DOHH2 (cell line): ENCODE results near the gene NUP93.

Source experiments
- H3F3A ChIP-seq: fragments of 200-600 bp; sonication (generic), shearing (Covaris generic); 2 replicates; pipeline ENCODE4 v1.6.0; 2016; ENCODE audit warnings: antibody characterized with exemption, mild to moderate bottlenecking; ENCODE audit not compliant: control insufficient read depth, insufficient read depth
- H3K27ac ChIP-seq: fragments of 200-600 bp; sonication (generic); 2 replicates; pipeline ENCODE4 v1.5.1; 2014; ENCODE audit warnings: low read depth, mild to moderate bottlenecking, low read length, moderate library complexity
- H3K27me3 ChIP-seq: fragments of 200-600 bp; sonication (generic); 2 replicates; pipeline ENCODE4 v1.6.1; 2014; ENCODE audit warnings: mild to moderate bottlenecking, low read length, mixed read lengths; ENCODE audit not compliant: control insufficient read depth
- H3K36me3 ChIP-seq: fragments of 200-600 bp; sonication (generic); 2 replicates; pipeline ENCODE4 v1.6.1; 2014; ENCODE audit warnings: mild to moderate bottlenecking, low read length, moderate library complexity, mixed read lengths; ENCODE audit not compliant: control insufficient read depth
- H3K4me1 ChIP-seq: fragments of 200-600 bp; sonication (generic); 2 replicates; pipeline ENCODE4 v1.6.1; 2014; ENCODE audit warnings: mild to moderate bottlenecking, low read length, mixed read lengths; ENCODE audit not compliant: control insufficient read depth
- H3K4me2 ChIP-seq: fragments of 200-600 bp; sonication (generic); 2 replicates; pipeline ENCODE4 v1.6.0; 2014; ENCODE audit warnings: mild to moderate bottlenecking, low read length, moderate library complexity
- H3K4me3 ChIP-seq: fragments of 200-600 bp; sonication (generic); 2 replicates; pipeline ENCODE4 v1.5.1; 2014; ENCODE audit warnings: mild to moderate bottlenecking, low read length, mixed read lengths
- H3K79me2 ChIP-seq: fragments of 200-600 bp; sonication (generic); 2 replicates; pipeline ENCODE4 v1.6.1; 2014; ENCODE audit warnings: mild to moderate bottlenecking, low read length, mixed read lengths; ENCODE audit not compliant: control insufficient read depth
- H3K9me2 ChIP-seq: fragments of 200-600 bp; sonication (generic); replicated peaks from 2 replicates; pipeline ENCODE4 v1.6.1; 2014; ENCODE audit warnings: mild to moderate bottlenecking, low read length, mixed read lengths; ENCODE audit not compliant: control insufficient read depth
- H3K9me3 ChIP-seq: fragments of 200-600 bp; sonication (generic); 2 replicates; pipeline ENCODE4 v1.6.1; 2014; ENCODE audit warnings: antibody characterized with exemption, low read length, mixed read lengths; ENCODE audit not compliant: control insufficient read depth, insufficient read depth
- H4K20me1 ChIP-seq: fragments of 200-600 bp; sonication (generic); 2 replicates; pipeline ENCODE4 v1.6.0; 2014; ENCODE audit warnings: low read depth, mild to moderate bottlenecking, antibody characterized with exemption, low read length, moderate library complexity; ENCODE audit not compliant: control insufficient read depth, insufficient read depth
- CTCF ChIP-seq: fragments of 200-600 bp; sonication (generic); IDR thresholded peaks from one replicate; pipeline ENCODE4 v1.5.1; 2014; ENCODE audit warnings: antibody characterized with exemption, mild to moderate bottlenecking, low read depth, low read length; ENCODE audit not compliant: poor library complexity, severe bottlenecking
- EZH2phosphoT487 ChIP-seq: fragments of 200-600 bp; sonication (generic); IDR thresholded peaks from 2 replicates; pipeline ENCODE4 v1.6.1; 2017; ENCODE audit warnings: borderline replicate concordance, mild to moderate bottlenecking, antibody characterized with exemption, low read length, moderate library complexity, mixed read lengths

The NUP93 gene

GRCh38 chr16:56779906-56780305 lies 50.0 kb downstream of the NUP93 start:
- no peaks in the 10 kb centered on the region for H3K36me3 ChIP-seq
- H3K27me3 ChIP-seq: no peaks in the 10 kb centered on the region
- no peak overlapping the region for H3K4me3 ChIP-seq
- no peaks in the 10 kb centered on the region for H3K9me3 ChIP-seq
- H3K27ac ChIP-seq: no peak overlapping the region
- no peaks in the 10 kb centered on the region for H4K20me1 ChIP-seq
- no peaks in the 10 kb centered on the region for H3K9me2 ChIP-seq
- H3F3A ChIP-seq: no peaks in the 10 kb centered on the region
- H3K4me1 ChIP-seq: no peaks in the 10 kb centered on the region
- H3K4me2 ChIP-seq: no peak overlapping the region
- peaks cover 19% of the 10 kb centered on the region for H3K79me2 ChIP-seq
- TF ChIP-seq CTCF (no peak), EZH2phosphoT487 (no peak)

GRCh38 chr16:56780646-56781045 lies 50.7 kb downstream of the NUP93 start:
- Histone ChIP-seq H3K36me3 (no peaks in the 10 kb centered on the region), H3K27ac (no peak overlapping the region), H3F3A (no peaks in the 10 kb centered on the region), H3K4me3 (no peak overlapping the region), H3K4me1 (no peaks in the 10 kb centered on the region), H4K20me1 (no peaks in the 10 kb centered on the region), H3K9me2 (no peaks in the 10 kb centered on the region), H3K79me2 (peaks cover 14% of the 10 kb centered on the region), H3K9me3 (no peaks in the 10 kb centered on the region), H3K4me2 (no peak overlapping the region), H3K27me3 (no peaks in the 10 kb centered on the region)
- TF ChIP-seq EZH2phosphoT487 (no peak), CTCF (no peak)

GRCh38 chr16:56781528-56781961 lies 51.6 kb downstream of the NUP93 start:
- H3K4me1 ChIP-seq: no peaks in the 10 kb centered on the region
- H3K79me2 ChIP-seq: peaks cover 16% of the 10 kb centered on the region

More at GRCh38 chr16:56781528-56781961, 51.6 kb downstream of the NUP93 start:
- H3F3A ChIP-seq: no peaks in the 10 kb centered on the region
- H3K27me3 ChIP-seq: no peaks in the 10 kb centered on the region
- no peaks in the 10 kb centered on the region for H4K20me1 ChIP-seq
- H3K4me3 ChIP-seq: no peak overlapping the region
- H3K9me3 ChIP-seq: no peaks in the 10 kb centered on the region
- H3K27ac ChIP-seq: no peak overlapping the region
- H3K9me2 ChIP-seq: no peaks in the 10 kb centered on the region
- TF ChIP-seq EZH2phosphoT487 (no peak), CTCF (no peak)
- H3K36me3 ChIP-seq: no peaks in the 10 kb centered on the region
- no peak overlapping the region for H3K4me2 ChIP-seq
